ENCODE measurements around the gene MEOX1.

Gene MEOX1

DNA sequence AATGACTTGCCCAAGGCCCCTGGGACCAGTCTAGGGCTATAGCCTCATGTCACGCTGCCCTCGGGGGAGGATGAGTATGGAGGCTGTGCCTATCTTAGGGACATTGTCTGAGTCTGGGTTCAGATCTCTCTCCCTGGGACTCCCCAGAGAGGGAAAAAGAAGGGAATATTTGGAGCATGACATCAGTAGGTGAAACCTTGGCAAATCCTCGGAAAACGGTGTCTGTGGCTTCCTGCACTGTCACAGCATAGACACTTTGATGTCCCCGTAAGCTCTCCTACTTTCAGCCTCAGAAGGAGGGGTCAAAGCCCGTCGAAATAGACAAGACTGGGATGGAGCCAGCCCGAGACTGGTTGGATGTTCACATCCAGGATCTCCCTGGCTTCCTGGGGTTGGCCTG is 11.3 kb downstream of the MEOX1 start:
- no peak for DNase-seq

DNA sequence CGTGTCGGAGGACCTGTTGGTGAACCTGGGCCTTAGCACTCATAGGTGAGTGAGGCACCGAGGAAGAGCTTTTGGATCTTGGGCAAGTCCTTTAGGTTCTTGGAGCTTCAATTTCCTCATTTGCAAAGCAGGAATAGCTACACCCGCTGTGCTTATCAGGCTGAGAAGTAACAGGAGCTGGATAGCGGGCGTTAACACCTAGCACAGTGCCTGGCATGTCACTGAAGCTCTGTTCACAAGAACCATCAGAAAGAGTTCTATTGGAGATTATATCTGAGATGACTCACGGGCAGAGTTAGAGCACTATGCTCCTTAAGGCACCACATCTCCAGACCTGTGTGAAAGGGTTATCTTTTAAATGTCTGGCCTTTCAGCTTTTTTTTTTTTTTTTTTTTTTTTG is 12.8 kb downstream of the MEOX1 start:
- DNase-seq, result no peak

DNA sequence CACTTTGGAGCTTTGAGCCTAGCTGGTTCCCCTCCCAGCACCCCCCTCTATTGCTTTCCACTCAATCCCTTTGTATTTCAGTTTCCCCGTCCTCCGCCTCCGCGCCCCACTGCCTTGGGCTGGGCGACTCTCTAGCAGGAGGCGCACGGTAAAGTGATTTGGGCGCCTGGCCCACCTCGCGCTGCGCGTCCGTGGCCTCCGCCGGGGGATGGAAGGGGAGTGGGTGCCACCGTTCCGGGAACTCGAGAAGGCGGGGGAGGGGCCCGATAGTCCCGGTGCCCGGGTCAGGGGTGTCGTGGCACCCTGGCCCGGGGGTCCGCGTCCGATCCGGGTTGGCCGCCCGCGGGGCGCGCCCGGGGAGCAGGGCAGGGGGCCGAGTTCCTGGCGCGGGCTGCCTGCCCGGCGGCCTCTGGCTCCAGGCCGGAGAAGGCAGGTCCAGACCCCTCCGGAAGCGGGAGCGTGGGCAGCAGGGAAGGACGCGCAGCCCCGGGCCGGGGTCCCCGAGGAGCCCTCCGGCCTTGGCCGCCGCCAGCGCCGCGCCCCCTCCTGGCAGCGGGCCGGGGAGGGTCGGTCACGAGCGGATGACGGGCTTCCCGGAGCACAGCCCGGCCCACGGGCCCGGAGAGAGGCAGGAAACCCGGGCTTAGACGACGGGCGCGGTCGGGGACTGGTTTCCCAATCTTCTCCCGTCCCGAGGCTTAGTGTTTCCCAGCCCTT is 15.8 kb downstream of the MEOX1 start:
- no peak for DNase-seq

DNA sequence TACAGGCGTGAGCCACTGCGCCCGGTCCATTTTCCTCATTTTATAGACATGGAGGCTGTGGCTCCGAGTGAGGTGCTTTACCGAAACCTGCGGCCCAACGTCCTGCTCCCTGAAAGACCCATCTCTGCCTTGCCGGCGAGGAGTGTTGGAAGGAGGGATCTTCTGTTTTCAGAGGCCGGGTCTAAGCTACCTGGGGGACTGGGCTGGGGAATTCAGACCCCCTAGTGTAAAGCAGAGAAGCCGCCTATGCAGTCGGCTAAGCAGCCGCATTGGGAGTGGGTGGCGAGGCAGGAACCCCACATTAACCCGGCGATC is 16.3 kb downstream of the MEOX1 start:
- no peak for DNase-seq

DNA sequence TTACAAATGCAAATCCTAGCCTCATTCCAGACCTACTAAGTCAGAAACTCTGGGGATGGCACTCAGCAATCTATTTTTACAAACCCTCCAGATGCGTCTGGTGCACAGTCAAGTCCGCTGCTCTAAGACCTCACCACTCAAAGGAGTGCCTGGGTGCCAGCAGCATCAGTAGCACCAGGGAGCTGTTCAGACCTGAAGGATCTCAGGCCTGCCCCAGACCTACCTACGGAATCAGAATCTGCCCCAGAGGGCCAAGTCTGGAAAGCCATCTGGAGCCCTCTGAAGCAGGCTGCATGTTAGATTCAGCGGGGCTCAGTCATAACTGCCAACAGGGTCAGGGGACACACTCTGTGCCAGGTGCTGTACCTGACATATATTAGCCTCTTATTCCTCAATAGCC is 17.6 kb downstream of the MEOX1 start:
- DNase-seq, result no peak

DNA sequence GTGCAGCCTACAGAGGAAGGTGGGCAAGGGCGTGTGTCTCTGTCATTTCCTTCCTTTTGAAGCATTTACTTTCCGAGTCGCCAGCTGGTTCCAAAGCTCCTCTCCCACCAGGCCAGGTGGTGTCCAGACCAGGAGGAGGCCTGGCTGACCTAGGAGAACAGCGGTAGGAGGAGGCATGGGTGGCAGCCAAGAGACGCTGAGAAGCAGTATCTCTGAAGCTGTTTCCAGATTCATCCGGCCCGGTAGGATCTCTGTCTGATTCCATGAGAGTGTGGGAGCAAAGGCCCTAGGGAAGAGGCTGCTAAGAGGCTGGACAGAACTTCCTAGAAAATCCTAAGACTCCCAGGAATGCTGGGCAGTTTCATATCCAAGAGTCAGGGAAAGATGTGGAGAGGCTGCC is 20.3 kb downstream of the MEOX1 start:
- DNase-seq, result no peak

DNA sequence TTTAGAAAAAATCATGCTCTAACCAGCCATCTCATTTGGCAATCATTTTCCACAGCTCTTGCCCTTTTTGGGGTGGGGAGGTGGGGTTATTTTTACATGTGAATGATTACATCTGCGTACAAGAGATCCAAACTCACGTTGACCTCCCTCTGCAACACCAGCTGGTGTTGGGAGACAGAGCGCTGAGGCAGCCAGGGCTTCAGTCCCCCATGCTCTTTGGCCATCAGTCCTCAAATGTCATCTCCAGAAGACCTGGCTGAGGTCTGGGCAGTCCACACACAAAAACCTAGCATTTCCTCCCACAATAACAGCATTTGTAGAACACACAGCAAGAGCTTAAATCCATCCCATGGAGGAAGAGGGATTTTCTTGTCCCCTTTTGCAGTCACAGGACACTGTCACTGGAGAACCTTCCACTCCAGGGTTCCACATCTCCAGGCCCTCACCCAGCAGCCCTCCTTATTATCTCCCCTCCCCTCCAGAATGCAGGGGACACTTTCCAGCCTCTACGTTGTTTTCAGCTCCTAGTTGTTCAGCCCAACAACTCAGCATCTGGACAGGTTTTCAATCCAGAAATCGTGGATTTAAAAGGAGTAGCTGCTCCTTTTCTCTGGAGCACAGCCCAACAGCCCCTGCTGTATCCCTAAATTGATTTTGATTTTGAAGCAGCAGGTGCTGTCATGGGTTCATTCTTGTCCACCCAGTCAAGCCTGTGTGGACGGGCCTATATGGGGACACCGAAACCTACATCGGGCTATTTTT is 21.1 kb downstream of the MEOX1 start:
- DNase-seq, result no peak

DNA sequence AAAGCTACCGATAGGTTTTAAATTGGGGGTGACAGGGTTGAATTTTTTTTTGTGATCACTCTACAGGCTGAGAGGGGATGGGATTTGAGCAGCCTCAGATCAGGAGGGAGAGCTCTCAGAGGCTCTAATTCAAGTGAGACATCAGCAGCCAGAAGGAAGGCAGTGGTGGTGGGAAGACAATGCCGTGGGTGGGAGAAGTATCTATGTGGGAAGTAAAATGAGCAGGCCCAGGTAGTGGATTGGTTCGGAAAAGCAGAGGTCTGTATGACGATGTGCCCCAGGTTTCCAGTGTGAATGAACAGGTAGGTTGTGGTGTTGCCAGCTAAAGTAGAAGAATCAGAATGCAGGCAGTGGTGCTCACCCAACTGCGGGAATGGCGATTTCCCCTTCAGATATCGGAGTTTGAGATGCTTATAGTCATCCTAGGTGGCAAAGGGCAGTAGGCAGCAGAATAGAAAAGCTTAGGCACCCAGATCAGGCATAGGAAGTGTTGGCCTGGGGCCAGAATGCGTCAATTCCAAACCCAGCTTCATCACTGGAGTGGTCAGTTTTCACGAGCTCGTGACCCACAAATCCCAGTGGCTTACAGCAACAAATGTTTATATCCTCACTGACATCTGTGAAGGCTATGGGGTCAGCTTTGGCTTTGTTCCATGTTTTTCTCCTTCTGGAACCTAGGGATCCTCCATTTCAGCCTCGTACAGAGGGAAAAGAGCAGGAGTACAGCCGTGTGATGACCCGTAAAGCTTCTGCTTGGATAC is 24.0 kb downstream of the MEOX1 start:
- no peak for DNase-seq

DNA sequence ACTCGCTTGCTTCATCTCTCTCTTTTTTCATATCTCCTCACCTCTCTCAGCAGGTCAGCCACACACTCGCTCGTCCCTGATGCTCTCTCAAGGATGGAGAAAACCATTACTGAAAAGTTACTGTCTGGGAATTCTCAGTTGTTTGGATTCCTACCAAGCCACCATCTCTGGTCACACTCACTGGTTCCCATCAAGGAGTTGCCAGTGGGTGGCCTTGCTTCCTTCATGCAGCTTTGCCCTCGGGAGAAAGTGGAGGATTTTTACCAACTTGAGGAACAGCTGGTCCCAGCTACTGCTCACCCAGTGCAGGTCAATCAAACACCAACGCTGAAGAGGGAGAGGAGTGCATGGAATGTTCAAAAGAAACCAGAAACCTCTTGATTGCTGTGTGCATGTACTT is 25.3 kb downstream of the MEOX1 start:
- no peak for DNase-seq

DNA sequence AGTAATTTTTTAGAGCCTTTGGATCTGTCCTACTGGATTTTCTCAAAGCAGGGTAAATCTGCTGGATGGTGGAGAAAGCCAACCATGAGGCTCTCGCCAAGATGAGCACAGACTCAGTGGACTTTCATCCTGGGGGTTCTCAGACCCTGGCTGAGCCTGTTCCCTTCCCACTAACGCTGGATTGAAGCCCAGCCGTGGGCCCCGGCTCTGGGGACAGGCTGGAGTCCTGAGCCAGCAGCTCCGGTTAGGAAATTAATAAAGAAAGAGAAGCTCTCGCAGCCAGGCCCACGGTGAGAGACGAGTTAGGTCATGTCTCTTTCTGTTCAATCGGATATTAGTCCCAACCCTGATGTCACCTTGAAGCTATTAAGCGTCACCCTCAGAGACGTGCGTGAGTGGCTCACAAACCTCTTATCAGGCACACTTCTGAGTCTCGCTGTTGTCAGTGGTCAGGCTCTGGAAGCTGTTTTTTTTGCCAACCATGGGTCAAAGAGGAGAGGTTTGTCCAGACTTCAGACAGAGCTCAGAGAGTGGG is 27.1 kb downstream of the MEOX1 start:
- no peak for DNase-seq

DNA sequence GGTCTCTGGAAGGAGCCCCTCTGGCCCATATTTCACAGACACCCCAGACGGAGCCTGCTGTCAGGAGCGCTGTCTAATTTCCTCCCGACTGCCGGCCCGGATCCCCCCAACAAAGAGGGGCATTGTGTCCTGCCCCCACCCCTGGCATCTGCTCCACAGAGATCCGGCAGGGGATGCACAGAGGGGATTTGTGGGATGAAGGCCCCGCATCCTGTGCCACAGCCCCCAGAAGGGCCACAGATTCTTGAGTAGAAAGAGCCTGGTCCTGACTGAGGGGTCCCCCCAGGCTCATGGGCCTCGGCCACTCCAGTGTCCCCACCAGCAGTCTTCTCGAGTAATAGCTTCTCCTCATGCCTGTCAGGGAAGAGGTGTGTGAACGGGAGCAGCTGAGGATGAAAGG is 29.5 kb downstream of the MEOX1 start:
- no peak for DNase-seq

DNA sequence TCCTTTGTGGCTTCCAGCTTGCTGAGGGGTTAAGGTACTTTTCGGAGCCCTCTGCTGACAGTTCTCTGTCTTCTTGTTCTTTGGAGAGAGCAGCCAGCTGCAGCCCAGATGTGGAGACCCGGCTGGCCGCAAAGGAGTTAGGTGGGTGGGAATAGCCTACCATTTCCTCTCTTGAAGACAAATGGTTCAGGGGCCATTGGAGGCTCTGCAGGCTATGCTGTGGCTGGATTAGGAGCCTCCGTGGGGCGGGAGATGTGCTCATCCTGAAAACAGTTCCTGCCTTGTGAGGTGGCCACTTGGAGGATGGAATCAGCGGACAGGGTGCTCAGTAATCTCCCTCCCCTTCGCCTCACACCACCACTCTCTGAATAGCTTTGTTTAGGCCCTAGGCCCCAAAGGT is 30.3 kb downstream of the MEOX1 start:
- no peak for DNase-seq

DNA sequence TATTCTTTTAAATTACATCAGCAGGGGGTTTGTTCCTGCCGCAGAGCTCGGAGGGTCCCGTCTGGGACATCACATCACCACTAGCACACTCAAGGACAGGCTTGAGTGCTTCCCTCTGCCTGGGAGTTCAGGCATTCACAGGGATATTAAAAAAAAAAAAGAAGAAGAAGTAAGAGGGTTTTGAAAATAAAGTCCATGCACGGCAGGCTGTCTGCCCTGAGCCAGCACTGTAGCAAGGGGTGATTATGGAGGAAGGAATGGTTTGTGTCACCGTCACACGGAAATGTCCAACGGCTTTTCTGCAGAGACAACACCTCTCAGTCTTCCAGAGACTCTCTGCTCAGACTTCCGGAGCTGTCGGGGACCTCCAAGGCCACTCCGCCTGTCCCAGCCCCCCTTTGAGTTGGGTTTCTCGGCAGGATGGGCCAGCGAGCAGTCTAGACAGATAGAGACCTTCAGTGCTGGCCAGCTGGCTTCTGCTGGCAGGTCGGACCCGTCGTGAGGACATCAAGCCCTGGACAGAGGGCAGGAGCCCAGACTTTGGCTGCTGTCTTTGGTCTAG is 33.6 kb downstream of the MEOX1 start:
- no peak for DNase-seq

DNA sequence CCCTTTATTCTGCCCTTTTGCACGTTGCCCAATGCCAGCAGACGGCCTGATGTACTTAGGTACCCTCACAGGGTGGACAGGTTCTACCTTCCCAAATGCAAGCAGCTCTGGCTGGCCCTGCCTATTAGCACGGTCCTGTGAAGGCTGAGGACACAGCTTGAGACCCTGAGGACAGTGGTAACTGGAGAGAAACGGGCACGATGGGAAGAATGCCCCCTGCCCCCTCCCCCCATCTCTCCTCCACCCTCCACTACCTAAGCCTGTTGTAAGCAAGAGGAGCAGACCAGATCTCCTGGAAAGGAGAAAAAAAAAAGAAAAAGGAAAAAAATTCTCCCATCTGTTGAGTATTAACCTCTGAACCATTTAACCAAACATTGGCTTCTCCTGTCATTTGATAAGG is 34.1 kb downstream of the MEOX1 start:
- no peak for DNase-seq

DNA sequence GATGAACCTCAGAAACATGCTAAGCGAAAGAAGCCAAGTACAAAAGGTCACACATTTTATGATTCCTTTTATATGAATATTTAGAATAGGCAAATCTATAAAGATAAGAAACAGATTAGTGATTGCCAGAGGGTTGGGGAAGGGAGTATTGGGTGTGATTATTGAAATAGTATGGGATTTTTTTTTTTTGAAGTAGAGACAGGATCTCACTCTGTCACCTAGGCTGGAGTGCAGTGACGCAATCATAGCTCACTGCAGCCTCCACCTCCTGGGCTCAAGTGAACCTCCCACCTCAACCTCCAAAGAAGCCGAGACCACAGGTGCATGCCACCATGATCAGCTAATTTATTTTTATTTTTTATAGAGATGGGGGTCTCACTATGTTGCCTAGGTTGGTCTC is 35.7 kb downstream of the MEOX1 start:
- no peak for DNase-seq

DNA sequence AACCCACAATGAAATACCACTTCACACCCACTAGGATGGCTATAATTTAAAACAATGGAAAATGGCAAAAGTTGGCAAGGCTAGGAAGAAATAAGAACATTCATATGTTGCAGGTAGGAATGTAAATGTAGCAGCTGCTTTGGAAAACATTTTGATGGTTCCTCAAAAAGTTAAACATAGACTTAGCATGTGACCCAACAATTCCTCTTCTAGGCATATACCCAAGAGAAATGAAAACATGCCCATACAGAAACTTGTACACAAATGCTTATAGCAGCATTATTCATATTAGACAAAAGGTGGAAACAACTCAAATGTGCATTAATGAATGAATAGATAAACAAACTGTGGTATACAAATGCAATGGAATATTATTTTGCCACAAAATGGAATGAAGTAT is 36.1 kb downstream of the MEOX1 start:
- DNase-seq, result no peak

DNA sequence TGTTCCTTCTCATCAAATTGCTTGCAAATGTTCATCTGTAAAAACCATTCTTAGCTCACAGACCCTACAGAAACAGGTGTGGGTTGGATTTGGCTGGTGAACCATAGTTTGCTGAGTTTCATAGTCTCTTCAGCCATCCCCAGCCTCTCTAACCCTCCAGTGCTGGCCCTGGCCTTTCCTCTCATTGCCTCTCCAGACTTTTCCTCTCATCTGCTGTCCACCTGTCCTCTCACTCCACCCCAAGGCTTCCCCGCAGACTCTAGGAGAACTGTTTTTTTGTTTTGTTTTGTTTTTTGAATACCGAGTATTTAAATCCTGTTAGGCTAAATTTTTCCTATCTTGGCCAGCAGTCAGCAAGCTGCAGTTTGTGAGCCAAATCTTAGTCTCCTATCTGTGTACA is 41.1 kb downstream of the MEOX1 start:
- DNase-seq, result no peak

DNA sequence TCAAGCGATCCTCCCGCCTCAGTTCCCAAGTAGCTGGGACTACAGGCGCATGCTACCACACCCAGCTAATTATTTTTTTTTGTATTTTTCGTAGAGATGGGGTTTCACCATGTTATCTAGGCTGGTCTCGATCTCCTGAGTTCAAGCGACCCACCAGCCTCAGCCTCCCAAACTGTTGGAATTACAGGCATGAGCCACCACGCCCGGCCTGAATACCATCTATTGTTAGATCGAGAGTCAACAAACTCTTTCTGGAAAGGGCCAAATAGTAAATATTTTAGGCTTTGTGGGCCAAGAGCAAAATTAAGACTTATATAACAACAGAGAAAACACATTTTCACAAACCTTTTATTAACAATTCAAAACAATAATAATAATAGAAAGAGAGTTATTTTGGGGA is 41.6 kb downstream of the MEOX1 start:
- DNase-seq, result no peak

DNA sequence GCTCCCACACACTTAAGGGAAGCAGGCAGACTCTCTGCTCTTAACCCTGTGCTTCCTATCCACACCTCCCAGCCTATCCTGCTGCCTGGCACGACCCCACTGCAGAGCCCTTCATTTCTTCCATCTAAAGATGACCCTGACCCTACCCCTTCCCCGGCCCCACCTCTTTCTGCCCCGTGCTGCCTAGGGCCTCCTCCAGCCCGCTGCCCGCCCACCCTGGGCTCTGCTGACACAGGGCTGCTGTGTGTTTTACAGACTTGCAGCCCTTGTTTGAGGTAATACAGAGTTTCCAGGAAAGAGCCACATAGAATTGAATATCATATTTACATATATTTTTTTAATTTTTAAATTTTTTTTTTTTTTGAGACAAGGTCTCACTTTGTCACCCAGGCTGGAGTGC is 42.0 kb downstream of the MEOX1 start:
- no peak for DNase-seq

DNA sequence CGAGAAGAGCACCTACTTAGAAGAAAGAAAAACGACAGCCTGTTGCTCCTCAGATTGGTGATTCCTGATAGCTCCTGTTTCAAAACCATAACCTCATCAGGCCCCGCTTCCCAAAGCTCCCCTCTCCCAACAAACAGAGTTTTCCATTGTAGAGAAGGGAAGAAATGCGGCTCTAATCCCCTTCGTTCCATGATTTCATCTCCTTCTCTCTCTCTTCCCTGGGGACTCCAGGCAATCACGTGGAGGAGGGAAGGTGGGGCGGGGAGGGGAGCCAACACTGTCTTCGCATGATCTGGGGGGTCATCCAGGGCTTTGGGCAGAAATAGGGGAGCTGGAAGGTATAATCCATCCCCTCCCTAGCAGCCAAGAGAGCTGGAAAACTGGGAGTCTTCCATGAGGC is 43.4 kb downstream of the MEOX1 start:
- DNase-seq, result no peak

DNA sequence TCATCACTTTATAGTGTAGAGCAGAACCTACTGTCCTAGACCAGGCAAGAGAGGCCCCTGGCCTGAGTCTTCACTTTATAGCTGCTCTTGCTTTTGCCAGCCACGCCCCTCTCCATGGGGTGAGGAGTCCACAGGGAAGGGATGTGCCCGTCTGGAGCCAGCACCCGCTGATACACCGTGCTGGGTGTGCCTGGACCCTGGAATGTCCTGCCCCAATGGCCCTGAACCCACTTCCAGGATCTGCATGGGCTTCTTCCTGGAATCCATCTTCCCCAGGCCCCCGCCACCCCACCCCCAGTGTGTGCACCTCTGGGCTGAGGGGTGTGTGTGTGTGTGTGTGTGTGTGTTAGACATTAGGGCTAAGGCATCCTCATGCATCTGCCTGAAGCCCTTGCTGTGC is 44.9 kb downstream of the MEOX1 start:
- DNase-seq, result no peak

DNA sequence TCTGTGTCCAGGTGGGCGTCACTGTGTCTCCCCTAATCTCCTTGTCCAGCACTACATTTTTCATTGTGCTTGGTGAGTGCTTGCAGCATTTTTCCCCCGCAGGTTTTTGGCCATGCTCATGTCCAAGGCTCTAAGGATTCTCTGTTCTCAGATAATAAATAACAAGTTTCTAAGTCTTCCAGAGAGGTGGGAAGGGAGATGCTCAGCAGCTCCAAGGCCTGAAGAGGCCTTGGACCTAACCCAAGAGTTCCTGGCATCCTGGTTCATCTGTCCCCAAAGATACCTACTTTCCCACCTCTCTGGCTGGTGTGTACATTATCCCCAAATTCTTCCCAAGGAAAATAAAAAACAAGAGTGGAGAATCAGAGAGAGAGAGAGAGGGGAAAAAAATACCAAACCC is 45.3 kb downstream of the MEOX1 start:
- DNase-seq, result no peak

DNA sequence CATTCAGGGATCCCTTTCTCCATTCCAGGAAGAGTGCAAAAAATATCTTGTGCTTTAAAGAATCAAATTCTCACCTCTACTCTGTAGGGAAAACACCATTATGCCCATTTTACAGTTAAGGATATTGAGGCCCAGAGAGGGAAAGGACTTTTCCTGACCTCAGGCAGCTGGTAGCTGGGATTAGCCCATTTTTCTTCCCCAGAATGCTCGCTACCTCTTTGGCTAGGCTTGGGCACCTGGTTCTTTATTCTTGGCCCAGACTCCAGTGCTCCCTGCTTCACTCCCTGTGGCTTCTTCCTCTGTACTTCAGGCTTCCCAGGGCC is 45.7 kb downstream of the MEOX1 start:
- no peak for DNase-seq
